Stomach (tissue), 9 donors: ENCODE measurements around the gene BMP10. TPM values are rescaled to one million over a fixed set of nuclear protein-coding genes. Genes with fewer than 3 reads are reported as not detected.

Experiments
- DNase-seq, 2 donors: peaks; one replicate each; pipeline versions ENCODE4 v3.0.0 to v3.0.0-alpha.2; 2013 to 2019
- H3K27ac ChIP-seq, 5 donors: fragments of 200-600 bp in 4 of 5; sonication (generic) in 4 of 5; one replicate each; pipeline ENCODE4 v1.5.1; 2013 to 2019; ENCODE audit warnings: mild to moderate bottlenecking in 1 of 5, moderate library complexity in 1 of 5
- H3K27me3 ChIP-seq, 3 donors: fragments of 200-600 bp; sonication (generic); one replicate each; pipeline ENCODE4 v1.5.1; 2017 to 2019; ENCODE audit warnings: mixed run types in 1 of 3
- H3K36me3 ChIP-seq, 4 donors: fragments of 200-600 bp; sonication (generic); 1 replicate in 3 of 4; 2 replicates in 1 of 4; pipeline ENCODE4 v1.5.1; 2016 to 2019
- H3K4me1 ChIP-seq, 4 donors: fragments of 200-600 bp; sonication (generic); one replicate each; pipeline ENCODE4 v1.5.1; 2016 to 2019
- H3K4me3 ChIP-seq, 4 donors: fragments of 200-600 bp; sonication (generic) in 3 of 4; one replicate each; pipeline ENCODE4 v1.5.1; 2016 to 2019; ENCODE audit warnings: mild to moderate bottlenecking in 1 of 4
- H3K9me3 ChIP-seq, 4 donors: fragments of 200-600 bp; sonication (generic); one replicate each; pipeline ENCODE4 v1.5.1; 2016 to 2019
- EP300 ChIP-seq: sonication (generic); formaldehyde crosslinking; IDR thresholded peaks from one replicate; pipeline ENCODE4 v1.6.1; 2017; ENCODE audit warnings: antibody characterized with exemption
- POLR2A ChIP-seq, 4 donors: fragments of 450-650 bp; IDR thresholded peaks; one replicate each; pipeline ENCODE4 v1.6.1; 2016; ENCODE audit warnings: antibody characterized with exemption in 4 of 4, control low read depth in 2 of 4, mild to moderate bottlenecking in 1 of 4, moderate library complexity in 1 of 4
- POLR2AphosphoS5 ChIP-seq, 3 donors: sonication (generic); formaldehyde crosslinking; IDR thresholded peaks; one replicate each; pipeline ENCODE4 v1.6.1; 2016; ENCODE audit warnings: antibody characterized with exemption in 3 of 3
- WGBS, 5 donors: extraction: QIAGEN DNeasy Blood & Tissue Kit in 3 of 5; methylation state at CpG; one replicate each; pipeline versions ENCODE4 v1.1.5 to v1.1.7; 2013 to 2018; 5-methylcytosine and 5-hydroxymethylcytosine counted together
- intact Hi-C: fragments of 100-400 bp; cut with DNase I; formaldehyde crosslinking; loops from one replicate; pipeline ENCODE4 v1.15.1; 2023; ENCODE audit warnings: low total_unique reads
- polyA plus RNA-seq, 3 donors: library from polyadenylated mRNA; stranded (reverse); fragments of 200-250 nt; gene quantifications; one replicate each; pipeline ENCODE4 v1.2.3, GENCODE V29; 2013
- total RNA-seq, 5 donors: library from RNA; depleted of rRNA; stranded (reverse); fragments of >200 nt; gene quantifications; one replicate each; pipeline versions ENCODE4 v1.1.0 to v1.2.3, GENCODE V29; 2014 to 2016
- TF ChIP-seq, protein P1 (sequence below), 7 experiments: fragments of 450-650 bp in 4 of 7; fragments of 200-600 bp in 3 of 7; sonication (generic) in 3 of 7; IDR thresholded peaks; one replicate each; pipeline ENCODE4 v1.5.1; 2016 to 2019; ENCODE audit warnings: antibody characterized with exemption in 7 of 7, control low read depth in 2 of 7, mild to moderate bottlenecking in 1 of 7
- donor health status: healthy with polysubstance abuse.
- donor health status: Bipolar disorder and iron deficiency.
- donor health status: healthy.

Gene BMP10
- total and polyA plus RNA-seq, 8 donors: 0.37 TPM; not detected in 7

DNA sequence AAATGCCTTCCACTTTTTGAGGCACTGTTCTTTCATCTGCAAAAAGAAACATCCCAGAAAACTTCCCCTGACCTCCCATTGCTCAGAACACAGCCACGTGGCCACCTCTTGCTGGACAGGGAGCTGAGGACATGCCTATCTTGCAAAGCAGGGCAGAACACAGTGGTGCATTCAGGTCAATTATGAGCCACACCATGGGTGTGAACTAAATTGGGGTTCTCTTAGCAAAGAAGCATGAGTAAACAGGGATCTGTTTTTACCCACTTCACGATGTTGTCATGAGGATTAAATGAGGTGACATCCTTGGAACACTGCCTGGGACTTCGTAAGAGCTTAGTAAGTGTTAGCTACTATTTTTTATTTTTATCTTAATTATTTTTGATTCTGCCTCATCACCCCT, 25.1 kb downstream of the BMP10 start:
- Histone ChIP-seq H3K27ac (no peak overlapping the region), H3K9me3 (no peaks in the 10 kb centered on the region), H3K36me3 (no peaks in the 10 kb centered on the region), H3K4me1 (no peaks in the 10 kb centered on the region), H3K4me3 (no peak overlapping the region), H3K27me3 (no peaks in the 10 kb centered on the region)
- TF ChIP-seq, protein P1, sequence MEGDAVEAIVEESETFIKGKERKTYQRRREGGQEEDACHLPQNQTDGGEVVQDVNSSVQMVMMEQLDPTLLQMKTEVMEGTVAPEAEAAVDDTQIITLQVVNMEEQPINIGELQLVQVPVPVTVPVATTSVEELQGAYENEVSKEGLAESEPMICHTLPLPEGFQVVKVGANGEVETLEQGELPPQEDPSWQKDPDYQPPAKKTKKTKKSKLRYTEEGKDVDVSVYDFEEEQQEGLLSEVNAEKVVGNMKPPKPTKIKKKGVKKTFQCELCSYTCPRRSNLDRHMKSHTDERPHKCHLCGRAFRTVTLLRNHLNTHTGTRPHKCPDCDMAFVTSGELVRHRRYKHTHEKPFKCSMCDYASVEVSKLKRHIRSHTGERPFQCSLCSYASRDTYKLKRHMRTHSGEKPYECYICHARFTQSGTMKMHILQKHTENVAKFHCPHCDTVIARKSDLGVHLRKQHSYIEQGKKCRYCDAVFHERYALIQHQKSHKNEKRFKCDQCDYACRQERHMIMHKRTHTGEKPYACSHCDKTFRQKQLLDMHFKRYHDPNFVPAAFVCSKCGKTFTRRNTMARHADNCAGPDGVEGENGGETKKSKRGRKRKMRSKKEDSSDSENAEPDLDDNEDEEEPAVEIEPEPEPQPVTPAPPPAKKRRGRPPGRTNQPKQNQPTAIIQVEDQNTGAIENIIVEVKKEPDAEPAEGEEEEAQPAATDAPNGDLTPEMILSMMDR (IDR thresholded peaks at IDR 0.05): no peak
- TF ChIP-seq EP300 (no peak), POLR2A (IDR thresholded peaks at IDR 0.05) (no peak), POLR2AphosphoS5 (IDR thresholded peaks at IDR 0.05) (no peak)
- no peak for DNase-seq
- intact Hi-C loops: no loop called here
- WGBS, 5 donors: 56 to 78% (median 70%) methylated on average over 3 of the region's 3 CpGs

DNA sequence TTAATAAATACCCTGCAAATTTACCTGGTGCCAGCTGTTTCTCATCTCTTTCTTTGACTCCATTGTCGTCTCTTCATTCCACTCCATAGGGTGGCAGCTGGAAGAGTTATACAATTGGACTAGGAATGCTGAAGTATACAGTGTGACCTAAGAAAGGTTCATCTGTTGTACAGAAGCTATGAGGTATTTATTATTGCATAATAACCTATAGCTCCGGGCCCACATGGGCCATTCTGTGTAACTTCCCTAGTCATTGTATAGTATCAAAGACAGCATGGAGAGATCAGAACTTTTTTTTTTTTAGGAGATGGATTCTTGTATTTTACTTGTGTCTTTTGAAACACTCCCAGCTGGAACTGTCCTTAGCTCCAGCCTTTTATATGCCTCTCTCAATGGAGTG, 26.2 kb downstream of the BMP10 start:
- no peaks in the 10 kb centered on the region for H3K36me3 ChIP-seq
- no peak overlapping the region for H3K4me3 ChIP-seq
- WGBS, 5 donors: 89 to 94% (median 90%) methylated on average over 2 of the region's 2 CpGs
- no peak for TF ChIP-seq POLR2A (IDR thresholded peaks at IDR 0.05)
- TF ChIP-seq, protein P1 (IDR thresholded peaks at IDR 0.05): no peak
- no peak for TF ChIP-seq EP300
- TF ChIP-seq POLR2AphosphoS5 (IDR thresholded peaks at IDR 0.05): no peak
- no peaks in the 10 kb centered on the region for H3K9me3 ChIP-seq
- H3K4me1 ChIP-seq: no peaks in the 10 kb centered on the region
- no peaks in the 10 kb centered on the region for H3K27me3 ChIP-seq
- no peak overlapping the region for H3K27ac ChIP-seq
- intact Hi-C loops: no loop called here
- DNase-seq: no peak

DNA sequence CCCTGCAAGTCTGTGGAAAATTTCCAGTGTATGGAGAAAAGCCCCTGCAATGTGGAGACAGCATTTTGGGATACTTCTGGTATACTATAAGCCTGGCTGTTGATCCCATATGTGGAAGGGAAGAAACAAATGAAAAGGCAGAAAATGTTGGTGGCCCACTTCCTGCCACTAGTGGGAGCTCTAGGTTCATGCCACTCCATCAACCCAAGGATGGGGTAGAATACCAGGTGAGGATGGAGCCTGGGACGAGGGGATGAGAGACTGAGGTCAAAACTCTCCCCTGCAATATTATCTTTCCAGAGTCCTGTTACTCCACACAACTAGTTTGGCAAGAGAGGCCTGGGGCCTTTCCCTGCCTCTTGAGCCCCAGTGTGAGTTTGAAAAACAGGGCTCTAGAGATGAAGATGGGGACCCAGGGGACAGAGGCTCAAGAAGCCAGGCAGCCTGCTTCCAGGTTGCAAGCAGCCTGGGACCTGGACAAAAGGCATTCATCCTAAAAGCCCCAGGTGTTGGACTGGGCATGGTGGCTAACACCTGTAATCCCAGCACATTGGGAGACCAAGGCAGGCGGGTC, 31.9 kb downstream of the BMP10 start:
- H3K9me3 ChIP-seq: no peaks in the 10 kb centered on the region
- WGBS, 5 donors: 89 to 96% (median 92%) methylated on average over 2 of the region's 2 CpGs
- peaks cover 0 to 12% (median 0%) of the 10 kb centered on the region in 4 donors for H3K4me1 ChIP-seq
- no peaks in the 10 kb centered on the region for H3K27me3 ChIP-seq
- no peak for DNase-seq
- no peaks in the 10 kb centered on the region for H3K36me3 ChIP-seq
- intact Hi-C loops: no loop called here
- H3K27ac ChIP-seq: no peak overlapping the region
- no peak overlapping the region for H3K4me3 ChIP-seq
- TF ChIP-seq, protein P1 (IDR thresholded peaks at IDR 0.05): peak in 5 of 7 experiments; percentile 12 to 44 (median 17)
- TF ChIP-seq EP300: no peak

DNA sequence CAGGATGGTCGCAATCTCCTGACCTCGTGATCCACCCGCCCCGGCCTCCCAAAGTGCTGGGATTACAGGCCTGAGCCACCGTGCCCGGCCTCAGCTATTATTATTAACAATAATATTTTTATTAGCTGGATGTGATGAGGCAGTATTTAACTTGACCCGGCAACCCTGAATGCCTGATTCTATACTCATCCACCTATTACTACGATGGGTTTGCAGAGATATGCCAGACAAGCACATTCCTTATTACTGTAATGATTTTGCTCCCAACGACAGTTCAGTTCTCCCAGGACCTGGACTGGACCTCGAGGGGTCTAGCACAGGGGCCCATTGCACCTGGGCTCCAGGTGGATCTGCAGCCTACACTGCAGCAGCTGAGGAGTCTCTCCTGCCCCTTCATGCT, 32.6 kb downstream of the BMP10 start:
- intact Hi-C loops: no loop called here
- TF ChIP-seq POLR2A (IDR thresholded peaks at IDR 0.05) (no peak), EP300 (no peak), POLR2AphosphoS5 (IDR thresholded peaks at IDR 0.05) (no peak)
- TF ChIP-seq, protein P1 (IDR thresholded peaks at IDR 0.05): no peak
- 88 to 93% (median 90%) methylated on average over 10 of the region's 10 CpGs for WGBS, 5 donors

More for the DNA sequence above, 32.6 kb downstream of the BMP10 start:
- no peak overlapping the region for H3K27ac ChIP-seq
- no peaks in the 10 kb centered on the region for H3K27me3 ChIP-seq
- no peaks in the 10 kb centered on the region for H3K36me3 ChIP-seq
- H3K4me1 ChIP-seq: peaks cover 0 to 12% (median 0%) of the 10 kb centered on the region in 4 donors
- H3K9me3 ChIP-seq: no peaks in the 10 kb centered on the region
- DNase-seq: no peak
- H3K4me3 ChIP-seq: no peak overlapping the region
